ENCODE measurements around the gene DUSP22. TPM values are rescaled to one million over a fixed set of nuclear protein-coding genes. Genes with fewer than 3 reads are reported as not detected.

DUSP22 gene
- total RNA-seq, 1 donor from 2014 or later = 40.0 TPM

DNA sequence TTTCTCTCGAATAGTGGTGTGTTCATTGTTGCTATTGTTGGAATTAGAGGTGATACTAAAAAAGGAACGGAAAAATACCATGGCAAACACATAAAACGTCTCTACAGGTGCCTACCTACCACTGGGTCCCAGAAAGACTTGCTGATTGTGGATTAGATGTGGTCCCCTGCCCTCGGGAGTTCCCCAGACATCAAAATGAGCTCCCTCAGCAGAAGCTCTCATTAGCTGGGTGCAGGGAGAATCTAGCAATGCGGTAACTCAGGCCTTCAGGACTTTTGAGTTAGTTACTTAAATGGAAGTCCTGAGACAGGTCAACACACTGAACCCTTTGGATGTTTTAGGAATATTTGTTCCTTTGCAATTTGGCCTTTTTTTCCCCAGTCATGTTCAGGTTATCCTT lies 105.3 kb downstream of the DUSP22 start:
- Mint-ChIP-seq H3K27me3 (ENCODE audit: insufficient read depth, low read depth) (peaks cover 31% of the 10 kb centered on the region), H3K27ac (no peak overlapping the region), H3K4me1 (peaks cover 7% of the 10 kb centered on the region), H3K9me3 (no peaks in the 10 kb centered on the region), H3K36me3 (no peaks in the 10 kb centered on the region), H3K4me3 (no peak overlapping the region)
- Histone ChIP-seq H3K27ac (no peak overlapping the region), H3K9me3 (ENCODE audit: low read depth) (no peaks in the 10 kb centered on the region), H3K27me3 (peaks cover 61% of the 10 kb centered on the region), H3K4me3 (no peak overlapping the region), H2AFZ (replicated peaks) (no peak overlapping the region), H4K20me1 (ENCODE audit: low read depth) (peaks cover 6% of the 10 kb centered on the region), H3K36me3 (no peaks in the 10 kb centered on the region), H3K4me1 (peaks cover 4% of the 10 kb centered on the region), H3K9ac (no peak overlapping the region), H3K4me2 (no peak overlapping the region), H3F3A (ENCODE audit: low read depth) (no peaks in the 10 kb centered on the region), H3K79me2 (ENCODE audit: low read depth) (no peaks in the 10 kb centered on the region)
- DNase-seq (ENCODE audit: low spot score) = no peak
- TF ChIP-seq, protein P1, sequence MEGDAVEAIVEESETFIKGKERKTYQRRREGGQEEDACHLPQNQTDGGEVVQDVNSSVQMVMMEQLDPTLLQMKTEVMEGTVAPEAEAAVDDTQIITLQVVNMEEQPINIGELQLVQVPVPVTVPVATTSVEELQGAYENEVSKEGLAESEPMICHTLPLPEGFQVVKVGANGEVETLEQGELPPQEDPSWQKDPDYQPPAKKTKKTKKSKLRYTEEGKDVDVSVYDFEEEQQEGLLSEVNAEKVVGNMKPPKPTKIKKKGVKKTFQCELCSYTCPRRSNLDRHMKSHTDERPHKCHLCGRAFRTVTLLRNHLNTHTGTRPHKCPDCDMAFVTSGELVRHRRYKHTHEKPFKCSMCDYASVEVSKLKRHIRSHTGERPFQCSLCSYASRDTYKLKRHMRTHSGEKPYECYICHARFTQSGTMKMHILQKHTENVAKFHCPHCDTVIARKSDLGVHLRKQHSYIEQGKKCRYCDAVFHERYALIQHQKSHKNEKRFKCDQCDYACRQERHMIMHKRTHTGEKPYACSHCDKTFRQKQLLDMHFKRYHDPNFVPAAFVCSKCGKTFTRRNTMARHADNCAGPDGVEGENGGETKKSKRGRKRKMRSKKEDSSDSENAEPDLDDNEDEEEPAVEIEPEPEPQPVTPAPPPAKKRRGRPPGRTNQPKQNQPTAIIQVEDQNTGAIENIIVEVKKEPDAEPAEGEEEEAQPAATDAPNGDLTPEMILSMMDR (IDR thresholded peaks at IDR 0.05) = no peak
- TF ChIP-seq EZH2 (IDR thresholded peaks at IDR 0.05) = no peak
- TF ChIP-seq EZH2phosphoT487 (IDR thresholded peaks at IDR 0.05) = no peak

DNA sequence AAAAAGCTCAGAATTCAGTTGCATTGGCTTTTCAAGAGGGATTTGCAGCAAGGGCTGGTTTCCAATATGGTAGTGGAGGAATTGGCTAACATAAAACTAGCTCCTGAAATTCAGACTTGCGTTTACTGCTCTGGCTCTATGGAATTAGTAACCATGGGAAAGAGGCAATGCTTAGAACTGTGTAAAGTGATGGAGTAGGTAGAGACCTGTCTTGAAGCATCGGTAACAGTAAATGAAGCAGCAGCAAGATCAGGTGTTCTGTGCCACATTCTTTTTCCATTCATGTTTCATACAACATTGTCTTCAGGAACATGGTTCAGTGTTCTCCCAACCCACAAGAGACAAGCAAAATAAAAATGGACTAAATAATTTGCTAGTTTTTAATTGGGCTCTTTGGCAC lies 105.8 kb downstream of the DUSP22 start:
- no peaks in the 10 kb centered on the region for H3K36me3 ChIP-seq

GRCh38 chr6:398558-399078 lies 106.3 kb downstream of the DUSP22 start:
- H3K27me3 Mint-ChIP-seq (ENCODE audit: insufficient read depth, low read depth) = peaks cover 28% of the 10 kb centered on the region
- H3K36me3 Mint-ChIP-seq = no peaks in the 10 kb centered on the region
- Histone ChIP-seq H3K4me1 (no peaks in the 10 kb centered on the region), H3K4me3 (no peak overlapping the region), H3K36me3 (no peaks in the 10 kb centered on the region), H3K9ac (no peak overlapping the region), H3K27me3 (peaks cover 51% of the 10 kb centered on the region), H3K9me3 (ENCODE audit: low read depth) (no peaks in the 10 kb centered on the region), H3F3A (ENCODE audit: low read depth) (no peaks in the 10 kb centered on the region), H3K4me2 (no peak overlapping the region), H2AFZ (replicated peaks) (no peak overlapping the region), H4K20me1 (ENCODE audit: low read depth) (peaks cover 5% of the 10 kb centered on the region), H3K79me2 (ENCODE audit: low read depth) (no peaks in the 10 kb centered on the region), H3K27ac (no peak overlapping the region)
- no peak for DNase-seq (ENCODE audit: low spot score)
- H3K4me1 Mint-ChIP-seq = peaks cover 6% of the 10 kb centered on the region
- no peak for TF ChIP-seq EZH2phosphoT487 (IDR thresholded peaks at IDR 0.05)
- no peak for TF ChIP-seq EZH2 (IDR thresholded peaks at IDR 0.05)
- TF ChIP-seq, protein P1 (IDR thresholded peaks at IDR 0.05) = no peak
- H3K27ac Mint-ChIP-seq = no peak overlapping the region
- no peaks in the 10 kb centered on the region for H3K9me3 Mint-ChIP-seq
- H3K4me3 Mint-ChIP-seq = no peak overlapping the region

More for the DNA sequence above, 105.8 kb downstream of the DUSP22 start:
- H3K4me1 ChIP-seq = peaks cover 1% of the 10 kb centered on the region
- no peak overlapping the region for H3K9ac ChIP-seq
- Mint-ChIP-seq H3K36me3 (no peaks in the 10 kb centered on the region), H3K4me1 (peaks cover 7% of the 10 kb centered on the region), H3K27ac (no peak overlapping the region), H3K4me3 (no peak overlapping the region), H3K9me3 (no peaks in the 10 kb centered on the region), H3K27me3 (ENCODE audit: insufficient read depth, low read depth) (peaks cover 29% of the 10 kb centered on the region)
- no peak overlapping the region for H3K27ac ChIP-seq
- no peaks in the 10 kb centered on the region for H3K79me2 ChIP-seq (ENCODE audit: low read depth)
- peaks cover 56% of the 10 kb centered on the region for H3K27me3 ChIP-seq
- H4K20me1 ChIP-seq (ENCODE audit: low read depth) = peaks cover 6% of the 10 kb centered on the region
- H3K9me3 ChIP-seq (ENCODE audit: low read depth) = no peaks in the 10 kb centered on the region
- H3K4me3 ChIP-seq = no peak overlapping the region
- H3K4me2 ChIP-seq = no peak overlapping the region
- TF ChIP-seq, protein P1 (IDR thresholded peaks at IDR 0.05) = no peak
- TF ChIP-seq EZH2phosphoT487 (IDR thresholded peaks at IDR 0.05) (no peak), EZH2 (IDR thresholded peaks at IDR 0.05) (no peak)
- no peak for DNase-seq (ENCODE audit: low spot score)
- no peaks in the 10 kb centered on the region for H3F3A ChIP-seq (ENCODE audit: low read depth)
- H2AFZ ChIP-seq (replicated peaks) = no peak overlapping the region
